OCI-LY1 (cell line): ENCODE measurements around the gene AMOTL1.

Experiments
- H2AFZ ChIP-seq: fragments of 200-600 bp; sonication (generic), shearing (Covaris generic); 2 replicates; pipeline ENCODE4 v1.6.0; 2014; ENCODE audit warnings: antibody characterized with exemption, mild to moderate bottlenecking, low read length
- H3F3A ChIP-seq: fragments of 200-600 bp; sonication (generic), shearing (Covaris generic); 2 replicates; pipeline ENCODE4 v1.6.0; 2014; ENCODE audit warnings: mild to moderate bottlenecking, antibody characterized with exemption, low read length, moderate library complexity; ENCODE audit not compliant: insufficient read depth
- H3K27ac ChIP-seq: fragments of 200-600 bp; sonication (generic); 2 replicates; pipeline ENCODE4 v1.5.1; 2014; ENCODE audit warnings: low read length, mixed run types, mild to moderate bottlenecking, low read depth; ENCODE audit not compliant: poor library complexity, severe bottlenecking
- H3K27me3 ChIP-seq: fragments of 200-600 bp; sonication (generic); 2 replicates; pipeline ENCODE4 v1.6.0; 2014; ENCODE audit warnings: antibody characterized with exemption, mild to moderate bottlenecking, low read length, moderate library complexity; ENCODE audit not compliant: insufficient read depth
- H3K36me3 ChIP-seq: fragments of 200-600 bp; sonication (generic); 2 replicates; pipeline ENCODE4 v1.6.1; 2014; ENCODE audit warnings: mild to moderate bottlenecking, antibody characterized with exemption, low read length, moderate library complexity, mixed read lengths; ENCODE audit not compliant: insufficient read depth
- H3K4me1 ChIP-seq: fragments of 200-600 bp; sonication (generic); 2 replicates; pipeline ENCODE4 v1.5.1; 2014; ENCODE audit warnings: mild to moderate bottlenecking, low read length, moderate library complexity; ENCODE audit not compliant: insufficient read depth, severe bottlenecking
- H3K4me2 ChIP-seq: fragments of 200-600 bp; sonication (generic), shearing (Covaris generic); 2 replicates; pipeline ENCODE4 v1.6.1; 2014; ENCODE audit warnings: low read length
- H3K4me3 ChIP-seq: fragments of 200-600 bp; sonication (generic); 2 replicates; pipeline ENCODE4 v1.5.1; 2014; ENCODE audit warnings: low read length, low read depth, mild to moderate bottlenecking, mixed read lengths; ENCODE audit not compliant: poor library complexity, severe bottlenecking
- H3K79me2 ChIP-seq: fragments of 200-600 bp; shearing (Covaris generic); 2 replicates; pipeline ENCODE4 v1.6.1; 2016; ENCODE audit warnings: mixed run types, low read length, mixed read lengths; ENCODE audit not compliant: insufficient read depth
- H3K9ac ChIP-seq: fragments of 200-600 bp; sonication (generic), shearing (Covaris generic); 2 replicates; pipeline ENCODE4 v1.6.1; 2014; ENCODE audit warnings: mild to moderate bottlenecking, low read length, mixed read lengths
- H3K9me2 ChIP-seq: fragments of 200-600 bp; sonication (generic), shearing (Covaris generic); 2 replicates; pipeline ENCODE4 v1.6.1; 2014; ENCODE audit warnings: low read depth, mild to moderate bottlenecking, low read length, mixed read lengths
- H3K9me3 ChIP-seq: fragments of 200-600 bp; shearing (Covaris generic); 2 replicates; pipeline ENCODE4 v1.6.1; 2014; ENCODE audit warnings: low read length, mixed read lengths
- H4K20me1 ChIP-seq: fragments of 200-600 bp; sonication (generic), shearing (Covaris generic); 2 replicates; pipeline ENCODE4 v1.6.0; 2016; ENCODE audit warnings: mild to moderate bottlenecking, low read length; ENCODE audit not compliant: insufficient read depth
- EZH2 ChIP-seq: fragments of 200-600 bp; sonication (generic), shearing (Covaris generic); IDR thresholded peaks from 2 replicates; pipeline ENCODE4 v1.8.0; 2017; ENCODE audit warnings: borderline replicate concordance, mixed run types, mild to moderate bottlenecking, antibody characterized with exemption, low read length, moderate library complexity, mixed read lengths
- TF ChIP-seq, protein P1 (sequence below): fragments of 200-600 bp; sonication (generic), shearing (Covaris generic); IDR thresholded peaks from 2 replicates; pipeline ENCODE4 v1.5.1; 2017; ENCODE audit warnings: mild to moderate bottlenecking, antibody characterized with exemption, low read length, moderate library complexity, mixed read lengths

Gene AMOTL1

GRCh38 chr11:94775567-94776327, 7.6 kb downstream of the AMOTL1 start:
- Histone ChIP-seq H3K79me2 (no peaks in the 10 kb centered on the region), H3K4me2 (no peak overlapping the region), H3K9me3 (no peaks in the 10 kb centered on the region), H3K9ac (no peak overlapping the region), H2AFZ (no peak overlapping the region), H4K20me1 (no peaks in the 10 kb centered on the region), H3F3A (no peaks in the 10 kb centered on the region), H3K36me3 (no peaks in the 10 kb centered on the region), H3K4me1 (no peaks in the 10 kb centered on the region), H3K27me3 (no peaks in the 10 kb centered on the region), H3K4me3 (no peak overlapping the region), H3K27ac (no peak overlapping the region), H3K9me2 (no peaks in the 10 kb centered on the region)
- TF ChIP-seq, protein P1, sequence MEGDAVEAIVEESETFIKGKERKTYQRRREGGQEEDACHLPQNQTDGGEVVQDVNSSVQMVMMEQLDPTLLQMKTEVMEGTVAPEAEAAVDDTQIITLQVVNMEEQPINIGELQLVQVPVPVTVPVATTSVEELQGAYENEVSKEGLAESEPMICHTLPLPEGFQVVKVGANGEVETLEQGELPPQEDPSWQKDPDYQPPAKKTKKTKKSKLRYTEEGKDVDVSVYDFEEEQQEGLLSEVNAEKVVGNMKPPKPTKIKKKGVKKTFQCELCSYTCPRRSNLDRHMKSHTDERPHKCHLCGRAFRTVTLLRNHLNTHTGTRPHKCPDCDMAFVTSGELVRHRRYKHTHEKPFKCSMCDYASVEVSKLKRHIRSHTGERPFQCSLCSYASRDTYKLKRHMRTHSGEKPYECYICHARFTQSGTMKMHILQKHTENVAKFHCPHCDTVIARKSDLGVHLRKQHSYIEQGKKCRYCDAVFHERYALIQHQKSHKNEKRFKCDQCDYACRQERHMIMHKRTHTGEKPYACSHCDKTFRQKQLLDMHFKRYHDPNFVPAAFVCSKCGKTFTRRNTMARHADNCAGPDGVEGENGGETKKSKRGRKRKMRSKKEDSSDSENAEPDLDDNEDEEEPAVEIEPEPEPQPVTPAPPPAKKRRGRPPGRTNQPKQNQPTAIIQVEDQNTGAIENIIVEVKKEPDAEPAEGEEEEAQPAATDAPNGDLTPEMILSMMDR, result no peak
- no peak for TF ChIP-seq EZH2

- no peaks in the 10 kb centered on the region for H3K9me3 ChIP-seq
Measured at GRCh38 chr11:94776351-94777321, 8.5 kb downstream of the AMOTL1 start.

DNA sequence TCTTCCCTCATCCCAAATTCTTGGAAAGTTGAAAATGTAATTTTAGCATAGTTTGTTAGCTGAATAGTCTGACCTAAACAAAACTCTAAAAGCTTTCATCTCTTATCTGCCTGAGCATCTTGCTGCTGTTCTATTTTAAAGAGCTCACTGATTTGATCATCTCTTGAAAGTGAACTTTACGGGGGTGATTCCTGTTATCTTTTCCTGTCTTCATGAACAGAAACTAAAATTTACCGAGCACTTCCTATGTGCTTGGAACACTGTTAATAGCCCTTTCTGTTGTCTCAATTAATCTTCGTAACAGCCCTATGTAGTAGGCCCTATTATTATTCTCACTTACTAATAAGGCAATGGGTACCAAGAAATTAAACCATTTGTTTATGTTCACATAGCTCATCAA, 12.3 kb downstream of the AMOTL1 start:
- Histone ChIP-seq H3K4me3 (no peak overlapping the region), H2AFZ (no peak overlapping the region), H3K9me3 (no peaks in the 10 kb centered on the region), H3K9ac (no peak overlapping the region), H3K27ac (no peak overlapping the region), H3K79me2 (no peaks in the 10 kb centered on the region), H3K4me2 (no peak overlapping the region), H4K20me1 (no peaks in the 10 kb centered on the region), H3F3A (no peaks in the 10 kb centered on the region), H3K4me1 (no peaks in the 10 kb centered on the region), H3K9me2 (no peaks in the 10 kb centered on the region), H3K36me3 (no peaks in the 10 kb centered on the region), H3K27me3 (no peaks in the 10 kb centered on the region)
- no peak for TF ChIP-seq EZH2
- TF ChIP-seq, protein P1, result no peak

More at GRCh38 chr11:94776351-94777321, 8.5 kb downstream of the AMOTL1 start:
- Histone ChIP-seq H3K36me3 (no peaks in the 10 kb centered on the region), H3K27me3 (no peaks in the 10 kb centered on the region), H3K4me2 (no peak overlapping the region), H2AFZ (no peak overlapping the region), H4K20me1 (no peaks in the 10 kb centered on the region), H3K4me3 (no peak overlapping the region), H3K4me1 (no peaks in the 10 kb centered on the region), H3F3A (no peaks in the 10 kb centered on the region), H3K79me2 (no peaks in the 10 kb centered on the region), H3K9ac (no peak overlapping the region), H3K9me2 (no peaks in the 10 kb centered on the region), H3K27ac (no peak overlapping the region)
- TF ChIP-seq, protein P1, result no peak
- TF ChIP-seq EZH2, result no peak
